CD14-positive monocyte (primary cell): Measurements from ENCODE around the gene TMEM91. TPM values are rescaled to one million over a fixed set of nuclear protein-coding genes. Genes with fewer than 3 reads are reported as not detected.

Experiments
- DNase-seq, 3 donors: peaks; one replicate each; pipeline ENCODE4 v3.0.0-alpha.2; 2011 to 2022
- H2AFZ ChIP-seq: 2 replicates; pipeline ENCODE4 v1.6.0; 2012; ENCODE audit warnings: mild to moderate bottlenecking, low read depth, low read length, inconsistent platforms; ENCODE audit not compliant: insufficient read depth, poor library complexity, severe bottlenecking
- H3K27ac ChIP-seq, 2 donors: 1 replicate in 1 of 2; 2 replicates in 1 of 2; pipeline ENCODE4 v1.5.1; 2012 to 2013; ENCODE audit warnings: low read length in 2 of 2, control low read depth in 1 of 2, inconsistent platforms in 1 of 2, low read depth in 1 of 2, mild to moderate bottlenecking in 1 of 2
- H3K27me3 ChIP-seq, 2 donors: one replicate each; pipeline versions ENCODE4 v1.6.0 to v1.6.1; 2011 to 2013; ENCODE audit warnings: low read length in 2 of 2; ENCODE audit not compliant: control insufficient read depth in 2 of 2, insufficient read depth in 2 of 2
- H3K36me3 ChIP-seq, 2 donors: replicated peaks in 1 of 2; 1 replicate in 1 of 2; 2 replicates in 1 of 2; pipeline versions ENCODE4 v1.5.1 to v1.6.1; 2012 to 2013; ENCODE audit warnings: low read length in 2 of 2, control low read depth in 1 of 2, inconsistent platforms in 1 of 2, mild to moderate bottlenecking in 1 of 2; ENCODE audit not compliant: insufficient read depth in 2 of 2, control insufficient read depth in 1 of 2
- H3K4me1 ChIP-seq, 2 donors: 1 replicate in 1 of 2; 2 replicates in 1 of 2; pipeline versions ENCODE4 v1.5.1 to v1.6.1; 2012 to 2013; ENCODE audit warnings: low read length in 2 of 2, control low read depth in 1 of 2, inconsistent platforms in 1 of 2, mild to moderate bottlenecking in 1 of 2, moderate library complexity in 1 of 2; ENCODE audit not compliant: insufficient read depth in 2 of 2, control insufficient read depth in 1 of 2
- H3K4me2 ChIP-seq: replicated peaks from 2 replicates; pipeline ENCODE3; 2012; ENCODE audit warnings: low read length, moderate library complexity, mild to moderate bottlenecking; ENCODE audit not compliant: poor library complexity, severe bottlenecking; ENCODE audit errors: extremely low read depth
- H3K4me3 ChIP-seq, 3 experiments: fragments of 200-600 bp in 1 of 3; sonication (generic) in 1 of 3; replicated peaks in 1 of 3; 1 replicate in 2 of 3; 2 replicates in 1 of 3; pipeline ENCODE4 v1.5.1; 2011 to 2013; ENCODE audit warnings: low read length in 3 of 3, mild to moderate bottlenecking in 3 of 3, control low read depth in 2 of 3, low read depth in 2 of 3, inconsistent platforms in 1 of 3, moderate library complexity in 1 of 3
- H3K79me2 ChIP-seq: 2 replicates; pipeline ENCODE4 v1.6.0; 2012; ENCODE audit warnings: mild to moderate bottlenecking, control low read depth, inconsistent platforms, low read length, moderate library complexity; ENCODE audit not compliant: insufficient read depth
- H3K9ac ChIP-seq: 2 replicates; pipeline ENCODE4 v1.6.0; 2017; ENCODE audit warnings: low read length, mild to moderate bottlenecking; ENCODE audit not compliant: insufficient read depth, poor library complexity, severe bottlenecking
- H3K9me3 ChIP-seq, 2 donors: replicated peaks in 1 of 2; 1 replicate in 1 of 2; 2 replicates in 1 of 2; pipeline versions ENCODE4 v1.5.1 to v1.6.1; 2012 to 2013; ENCODE audit warnings: low read length in 2 of 2, control low read depth in 1 of 2; ENCODE audit not compliant: control insufficient read depth in 1 of 2, insufficient read depth in 1 of 2
- H4K20me1 ChIP-seq: 2 replicates; pipeline ENCODE4 v1.6.0; 2012; ENCODE audit warnings: mild to moderate bottlenecking, low read length, control low read depth, moderate library complexity; ENCODE audit not compliant: insufficient read depth
- H3K27ac Mint-ChIP-seq, 7 donors: one replicate each; pipeline ENCODE4 v1.8.0; 2020; ENCODE audit warnings: mild to moderate bottlenecking in 7 of 7, mixed read lengths in 7 of 7, moderate library complexity in 6 of 7, inconsistent platforms in 2 of 7
- H3K27me3 Mint-ChIP-seq, 3 donors: one replicate each; pipeline ENCODE4 v1.8.0; 2021 to 2022; ENCODE audit warnings: low read depth in 3 of 3, mild to moderate bottlenecking in 3 of 3, mixed read lengths in 3 of 3, moderate library complexity in 3 of 3, inconsistent platforms in 1 of 3
- H3K36me3 Mint-ChIP-seq, 2 donors: one replicate each; pipeline ENCODE4 v1.8.0; 2020; ENCODE audit warnings: mixed read lengths in 2 of 2, inconsistent platforms in 1 of 2, mild to moderate bottlenecking in 1 of 2
- H3K4me1 Mint-ChIP-seq: one replicate; pipeline ENCODE4 v1.8.0; 2020; ENCODE audit warnings: mild to moderate bottlenecking, mixed read lengths
- H3K4me3 Mint-ChIP-seq, 2 donors: one replicate each; pipeline ENCODE4 v1.8.0; 2020; ENCODE audit warnings: mild to moderate bottlenecking in 2 of 2, mixed read lengths in 2 of 2, moderate library complexity in 1 of 2
- H3K9me3 Mint-ChIP-seq, 7 donors: one replicate each; pipeline ENCODE4 v1.8.0; 2020 to 2022; ENCODE audit warnings: mixed read lengths in 7 of 7, mild to moderate bottlenecking in 6 of 7, moderate library complexity in 6 of 7, inconsistent platforms in 2 of 7
- WGBS: methylation state at CpG from one replicate; pipeline ENCODE4 v1.1.5; 2013; ENCODE audit warnings: missing lambda C conversion rate; ENCODE audit not compliant: insufficient coverage; 5-methylcytosine and 5-hydroxymethylcytosine counted together
- intact Hi-C, 2 donors: fragments of 100-400 bp; cut with micrococcal nuclease; formaldehyde crosslinking; loops; one replicate each; pipeline versions ENCODE4 v1.15.0 to v1.15.1; 2023
- polyA minus RNA-seq: library from RNA; depleted of rRNA, polyadenylated mRNA; stranded (reverse); fragments of >200 nt; gene quantifications from 2 replicates; pipeline ENCODE4 v1.2.3, GENCODE V29; 2012
- polyA plus RNA-seq, 3 donors: library from polyadenylated mRNA; depleted of rRNA in 1 of 3; unstranded in 2 of 3; stranded (reverse) in 1 of 3; fragments of 300-500 nt in 2 of 3; fragments of >200 nt in 1 of 3; fragmentation: Illumina TruSeq in 2 of 3; gene quantifications; 1 replicate in 2 of 3; 2 replicates in 1 of 3; pipeline ENCODE4 v1.2.3, GENCODE V29; 2012 to 2021
- total RNA-seq, 12 experiments: library from RNA in 1 of 12; stranded (reverse) in 1 of 12; fragments of 120-200 nt in 1 of 12; gene quantifications; one replicate each; pipeline ENCODE4 v1.2.4 and lab custom pipeline; 2013 to 2026; ENCODE audit warnings: mixed read lengths in 6 of 12, inconsistent platforms in 1 of 12
- TF ChIP-seq, protein P1 (sequence below): fragments of 200-600 bp; IDR thresholded peaks from one replicate; pipeline ENCODE4 v1.8.0; 2022; ENCODE audit warnings: antibody characterized with exemption, mild to moderate bottlenecking

TMEM91 gene
- 55.2 TPM for total RNA-seq (2013)
- polyA plus RNA-seq (100 to 1,000 TPM in 1 of 3 donors, 10 to 100 TPM in 2; 29.1 to 103 (median 34.9) TPM), polyA minus RNA-seq (35.9 and 43.6 TPM in 2 replicates), total RNA-seq (lab: John Stamatoyannopoulos, UW) (2.7 to 14.5 (median 9.0) reads per million in 11 experiments)

DNA sequence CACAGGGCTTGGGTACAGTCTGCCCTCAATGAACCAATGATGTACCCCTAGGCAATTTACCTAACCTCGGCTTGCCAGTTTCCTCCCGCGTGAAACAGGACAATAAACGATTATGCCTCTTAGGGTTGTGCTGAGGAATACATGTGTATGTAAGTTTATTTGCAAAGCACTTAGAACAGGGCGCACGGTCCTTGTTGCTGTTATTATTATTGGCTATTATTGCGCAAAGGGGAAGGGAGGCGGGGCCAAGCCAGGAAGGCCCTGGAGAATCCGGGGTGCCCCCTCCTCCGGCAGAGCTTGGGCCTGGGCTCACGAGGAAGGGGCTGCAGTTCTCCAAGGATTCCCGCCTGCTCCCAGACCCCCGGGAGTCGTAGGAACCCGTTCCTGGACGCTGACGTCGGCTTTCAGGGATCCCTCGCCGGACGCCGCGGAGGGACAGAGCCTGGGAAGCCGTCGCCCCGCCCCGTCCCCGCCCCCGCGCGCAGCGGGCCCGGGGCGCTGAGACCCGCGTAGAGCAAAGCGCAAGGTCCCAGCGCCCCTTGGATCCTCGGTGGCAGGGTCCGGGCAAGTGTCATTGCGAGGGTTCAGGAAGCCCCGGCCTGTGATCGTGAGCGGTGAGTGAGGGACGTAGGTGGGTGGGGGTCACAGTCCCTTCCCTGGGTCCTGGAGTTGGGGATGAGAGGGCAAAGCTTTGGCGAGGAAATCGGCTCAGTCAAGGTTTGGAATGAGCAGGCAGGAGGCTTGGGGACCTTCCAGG lies at the start of gene TMEM91:
TSS of gene TMEM91 (plus strand) at position 293 of the 757 bp plus-strand sequence. CDS start 1,777 bp downstream, outside the sequence.
- peaks cover 0 to 2% (median 0%) of the 10 kb centered on the region in 3 donors for H3K27me3 Mint-ChIP-seq
- Histone ChIP-seq H2AFZ (peak within 1 kb of the TSS; percentile 94), H3K9me3 (no peaks in the 10 kb centered on the region), H3K27me3 (no peaks in the 10 kb centered on the region), H3K4me1 (peaks cover 49 to 53% of the 10 kb centered on the region in 2 donors), H3K79me2 (peaks cover 34% of the 10 kb centered on the region), H3K4me3 (peak within 1 kb of the TSS; percentile 71 to 92 (median 83)), H3K27ac (peak within 1 kb of the TSS; percentile 49 to 78), H3K4me2 (peak within 1 kb of the TSS; percentile 88), H3K36me3 (peaks cover 0 to under 1% of the 10 kb centered on the region in 2 donors), H4K20me1 (no peaks in the 10 kb centered on the region), H3K9ac (peak within 1 kb of the TSS; percentile 79)
- H3K36me3 Mint-ChIP-seq, result peaks cover 2 to 20% of the 10 kb centered on the region in 2 donors
- intact Hi-C loops, result loop anchor here in 1 of 2 donors (10.0 kb wide), 1 partner anchor 48 kb away; the partner anchor contains the start of gene B3GNT8
- peaks cover 49% of the 10 kb centered on the region for H3K4me1 Mint-ChIP-seq
- peak in 2 of 3 donors; percentile 40 to 42 for DNase-seq
- peak within 1 kb of the TSS; percentile 92 to 94 for H3K4me3 Mint-ChIP-seq
- H3K9me3 Mint-ChIP-seq, result peaks cover 0 to 2% (median 0%) of the 10 kb centered on the region in 7 donors
- WGBS, result 2% methylated on average over 46 of the region's 47 CpGs
- H3K27ac Mint-ChIP-seq, result peak within 1 kb of the TSS; percentile 43 to 93 (median 72)
- TF ChIP-seq, protein P1, sequence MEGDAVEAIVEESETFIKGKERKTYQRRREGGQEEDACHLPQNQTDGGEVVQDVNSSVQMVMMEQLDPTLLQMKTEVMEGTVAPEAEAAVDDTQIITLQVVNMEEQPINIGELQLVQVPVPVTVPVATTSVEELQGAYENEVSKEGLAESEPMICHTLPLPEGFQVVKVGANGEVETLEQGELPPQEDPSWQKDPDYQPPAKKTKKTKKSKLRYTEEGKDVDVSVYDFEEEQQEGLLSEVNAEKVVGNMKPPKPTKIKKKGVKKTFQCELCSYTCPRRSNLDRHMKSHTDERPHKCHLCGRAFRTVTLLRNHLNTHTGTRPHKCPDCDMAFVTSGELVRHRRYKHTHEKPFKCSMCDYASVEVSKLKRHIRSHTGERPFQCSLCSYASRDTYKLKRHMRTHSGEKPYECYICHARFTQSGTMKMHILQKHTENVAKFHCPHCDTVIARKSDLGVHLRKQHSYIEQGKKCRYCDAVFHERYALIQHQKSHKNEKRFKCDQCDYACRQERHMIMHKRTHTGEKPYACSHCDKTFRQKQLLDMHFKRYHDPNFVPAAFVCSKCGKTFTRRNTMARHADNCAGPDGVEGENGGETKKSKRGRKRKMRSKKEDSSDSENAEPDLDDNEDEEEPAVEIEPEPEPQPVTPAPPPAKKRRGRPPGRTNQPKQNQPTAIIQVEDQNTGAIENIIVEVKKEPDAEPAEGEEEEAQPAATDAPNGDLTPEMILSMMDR, result no peak

DNA sequence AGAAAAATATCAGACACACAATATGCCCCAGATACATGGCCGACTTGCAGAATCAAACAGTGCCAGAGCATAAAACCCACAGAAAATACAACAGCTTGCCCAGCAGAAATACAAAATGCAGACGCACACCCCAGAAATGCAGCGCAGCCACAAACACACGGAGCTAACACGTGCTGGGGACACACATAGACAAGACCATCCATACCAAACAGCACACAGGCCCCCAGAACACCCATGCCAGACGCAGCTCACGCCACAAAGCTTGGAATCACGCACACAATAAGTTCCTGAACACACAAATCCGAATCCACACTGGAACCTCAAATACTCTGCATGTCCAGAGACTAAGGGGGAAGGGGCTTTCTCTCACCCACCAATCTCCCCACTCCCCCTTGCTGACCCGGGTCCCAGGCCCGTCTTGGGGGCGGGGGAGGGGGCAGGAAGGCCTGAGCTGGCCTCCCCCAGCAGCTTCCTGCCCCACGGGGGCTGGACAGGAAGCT lies 49.2 kb upstream of the TMEM91 start:
- Histone ChIP-seq H3K36me3 (peaks cover 33 to 34% of the 10 kb centered on the region in 2 donors), H2AFZ (no peak overlapping the region), H3K27me3 (no peaks in the 10 kb centered on the region), H3K27ac (peak overlapping the region; percentile 90 to 96), H3K9ac (peak overlapping the region; percentile 80), H3K4me3 (peak overlapping the region; percentile 0 to 62 (median 8)), H3K4me2 (peak overlapping the region; percentile 74), H3K4me1 (peaks cover 94 to 100% of the 10 kb centered on the region in 2 donors), H3K79me2 (peaks cover 46% of the 10 kb centered on the region), H4K20me1 (peaks cover 60% of the 10 kb centered on the region), H3K9me3 (no peaks in the 10 kb centered on the region)
- TF ChIP-seq, protein P1, result no peak
- 0% methylated on average over 6 of the region's 13 CpGs for WGBS
- Mint-ChIP-seq H3K9me3 (peaks cover 0 to 1% (median 0%) of the 10 kb centered on the region in 7 donors), H3K4me3 (peak overlapping the region; percentile 62 to 86), H3K27me3 (peaks cover 0 to 2% (median 0%) of the 10 kb centered on the region in 3 donors), H3K27ac (peak overlapping the region; percentile 92 to 98 (median 95)), H3K36me3 (peaks cover 49 to 63% of the 10 kb centered on the region in 2 donors), H3K4me1 (peaks cover 81% of the 10 kb centered on the region)
- DNase-seq, result no peak
- intact Hi-C loops, result loop anchor here in 1 of 2 donors (5.0 kb wide), 1 partner anchor 35 kb away; the partner anchor contains the start of gene B9D2
